GM18508 (cell line): ENCODE data around the gene OR51E1.

ENCODE experiments used
- ATAC-seq: cut with Tn5 transposase; IDR thresholded peaks from one replicate; pipeline ENCODE4 v1.9.1; 2021; ENCODE audit warnings: moderate number of reproducible peaks; ENCODE audit not compliant: insufficient read depth, unreplicated experiment

Gene OR51E1

GRCh38 chr11:4704790-4705334 is 61.1 kb downstream of the OR51E1 start:
- no peak for ATAC-seq
